ENCODE data around the gene MALRD1.

GRCh38 chr10:19144206-19144605 lies 95.6 kb downstream of the MALRD1 start:
- TF ChIP-seq, protein P1, sequence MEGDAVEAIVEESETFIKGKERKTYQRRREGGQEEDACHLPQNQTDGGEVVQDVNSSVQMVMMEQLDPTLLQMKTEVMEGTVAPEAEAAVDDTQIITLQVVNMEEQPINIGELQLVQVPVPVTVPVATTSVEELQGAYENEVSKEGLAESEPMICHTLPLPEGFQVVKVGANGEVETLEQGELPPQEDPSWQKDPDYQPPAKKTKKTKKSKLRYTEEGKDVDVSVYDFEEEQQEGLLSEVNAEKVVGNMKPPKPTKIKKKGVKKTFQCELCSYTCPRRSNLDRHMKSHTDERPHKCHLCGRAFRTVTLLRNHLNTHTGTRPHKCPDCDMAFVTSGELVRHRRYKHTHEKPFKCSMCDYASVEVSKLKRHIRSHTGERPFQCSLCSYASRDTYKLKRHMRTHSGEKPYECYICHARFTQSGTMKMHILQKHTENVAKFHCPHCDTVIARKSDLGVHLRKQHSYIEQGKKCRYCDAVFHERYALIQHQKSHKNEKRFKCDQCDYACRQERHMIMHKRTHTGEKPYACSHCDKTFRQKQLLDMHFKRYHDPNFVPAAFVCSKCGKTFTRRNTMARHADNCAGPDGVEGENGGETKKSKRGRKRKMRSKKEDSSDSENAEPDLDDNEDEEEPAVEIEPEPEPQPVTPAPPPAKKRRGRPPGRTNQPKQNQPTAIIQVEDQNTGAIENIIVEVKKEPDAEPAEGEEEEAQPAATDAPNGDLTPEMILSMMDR (IDR thresholded peaks at IDR 0.05 in 8 of 11, conservative IDR thresholded peaks at IDR 0.05 in 3 of 11), result no peak
- TF ChIP-seq POLR2AphosphoS5 (IDR thresholded peaks at IDR 0.05) (no peak), POLR2A (IDR thresholded peaks at IDR 0.05) (no peak)
